Omental fat pad (tissue), 4 donors: ENCODE measurements around the gene ANXA4. TPM values are rescaled to one million over a fixed set of nuclear protein-coding genes. Genes with fewer than 3 reads are reported as not detected.

Experiments used
- ATAC-seq: fragments of 150-250 bp; one replicate; pipeline ENCODE4 v1.9.1; 2016; ENCODE audit warnings: mild to moderate bottlenecking, moderate library complexity; ENCODE audit not compliant: low FRiP score
- DNase-seq: peaks from one replicate; pipeline ENCODE4 v3.0.0-alpha.2; 2019; ENCODE audit warnings: low spot score
- CTCF ChIP-seq, 3 donors: fragments of 450-650 bp; IDR thresholded peaks; one replicate each; pipeline ENCODE4 v1.5.1; 2016 to 2017; ENCODE audit warnings: antibody characterized with exemption in 3 of 3, mild to moderate bottlenecking in 3 of 3, moderate library complexity in 2 of 3
- total RNA-seq, 4 donors: library from RNA; depleted of rRNA; stranded (reverse); fragments of >200 nt; gene quantifications; one replicate each; pipeline ENCODE4 v1.1.0, GENCODE V29; 2016

Gene ANXA4
- total RNA-seq, 4 donors from 2014 or later: 36.6 to 52.3 (median 40.7) TPM

- peak; percentile 51 for DNase-seq
- ATAC-seq: peak; percentile 60
- no peak for TF ChIP-seq CTCF (IDR thresholded peaks at IDR 0.05)
These were observed 732 bp upstream of the ANXA4 start for GRCh38 chr2:69741229-69741574.

- DNase-seq (no peak), ATAC-seq (peak; percentile 29)
- TF ChIP-seq CTCF (IDR thresholded peaks at IDR 0.05): no peak
These were observed 503 bp downstream of the ANXA4 start for GRCh38 chr2:69742322-69742952.

DNA sequence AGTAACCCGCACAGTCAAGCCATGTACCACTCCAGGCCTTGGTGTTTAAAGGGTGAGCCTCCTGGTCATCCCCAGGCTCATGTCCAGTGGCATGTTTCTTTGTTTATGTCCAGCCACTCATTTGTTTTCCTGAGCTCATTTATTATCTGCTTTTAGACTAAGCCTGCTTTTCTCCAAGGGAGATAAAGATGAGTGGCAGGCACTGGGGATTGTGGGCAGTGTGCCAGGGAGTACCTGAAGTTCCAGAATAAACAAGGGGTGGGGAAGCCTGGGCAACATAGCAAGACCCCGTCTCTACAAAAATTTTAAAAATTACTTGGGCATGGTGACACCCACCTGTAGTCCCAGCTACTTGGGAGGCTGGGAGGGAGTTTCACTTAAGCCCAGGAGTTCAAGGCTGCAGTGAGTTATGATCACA lies 1.9 kb downstream of the ANXA4 start:
- TF ChIP-seq CTCF (IDR thresholded peaks at IDR 0.05): no peak
- ATAC-seq: no peak
- no peak for DNase-seq

- ATAC-seq: no peak
- TF ChIP-seq CTCF (IDR thresholded peaks at IDR 0.05): no peak
- DNase-seq: no peak
These were observed 2.5 kb downstream of the ANXA4 start for GRCh38 chr2:69744456-69744855.

DNA sequence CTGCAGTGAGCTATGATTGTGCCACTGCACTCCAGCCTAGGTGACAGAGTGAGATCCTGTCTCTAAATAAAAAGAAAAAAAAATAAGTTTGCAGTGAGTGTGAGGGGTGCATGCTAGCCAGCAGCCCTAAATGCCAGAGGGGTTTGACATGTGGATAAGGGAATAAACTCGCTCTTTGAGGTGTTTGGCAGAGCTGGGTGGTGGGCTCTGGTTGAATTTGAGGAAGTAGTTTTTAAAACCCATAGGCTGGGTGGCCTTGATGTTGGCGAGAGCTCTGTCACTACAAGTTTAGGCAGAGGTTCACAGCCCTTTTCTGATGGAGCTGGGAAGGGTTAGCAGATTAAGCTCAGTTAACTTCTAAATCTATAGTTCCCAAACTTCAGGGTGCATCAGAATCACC lies 3.1 kb downstream of the ANXA4 start:
- TF ChIP-seq CTCF (IDR thresholded peaks at IDR 0.05): no peak
- no peak for DNase-seq
- ATAC-seq: no peak

DNA sequence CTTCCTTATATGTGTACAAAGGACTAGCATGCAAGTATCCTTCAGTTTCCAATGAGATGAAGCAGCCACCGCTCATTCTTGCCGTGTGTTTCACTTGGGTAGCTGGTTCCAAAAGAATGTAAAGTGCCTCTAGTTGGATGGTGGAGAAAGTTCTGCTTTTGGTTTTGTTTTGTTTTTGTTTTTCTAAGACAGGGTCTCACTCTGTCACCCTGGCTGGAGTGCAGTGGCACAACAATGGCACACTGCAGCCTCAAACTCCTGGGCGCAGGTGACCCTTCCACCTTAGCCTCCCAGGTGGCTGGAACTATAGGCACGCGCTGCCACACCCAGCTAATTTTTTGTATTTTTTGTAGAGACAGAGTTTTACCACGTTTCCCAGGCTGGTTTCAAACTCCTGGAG lies 8.3 kb downstream of the ANXA4 start:
- no peak for TF ChIP-seq CTCF (IDR thresholded peaks at IDR 0.05)
- no peak for DNase-seq
- no peak for ATAC-seq

DNA sequence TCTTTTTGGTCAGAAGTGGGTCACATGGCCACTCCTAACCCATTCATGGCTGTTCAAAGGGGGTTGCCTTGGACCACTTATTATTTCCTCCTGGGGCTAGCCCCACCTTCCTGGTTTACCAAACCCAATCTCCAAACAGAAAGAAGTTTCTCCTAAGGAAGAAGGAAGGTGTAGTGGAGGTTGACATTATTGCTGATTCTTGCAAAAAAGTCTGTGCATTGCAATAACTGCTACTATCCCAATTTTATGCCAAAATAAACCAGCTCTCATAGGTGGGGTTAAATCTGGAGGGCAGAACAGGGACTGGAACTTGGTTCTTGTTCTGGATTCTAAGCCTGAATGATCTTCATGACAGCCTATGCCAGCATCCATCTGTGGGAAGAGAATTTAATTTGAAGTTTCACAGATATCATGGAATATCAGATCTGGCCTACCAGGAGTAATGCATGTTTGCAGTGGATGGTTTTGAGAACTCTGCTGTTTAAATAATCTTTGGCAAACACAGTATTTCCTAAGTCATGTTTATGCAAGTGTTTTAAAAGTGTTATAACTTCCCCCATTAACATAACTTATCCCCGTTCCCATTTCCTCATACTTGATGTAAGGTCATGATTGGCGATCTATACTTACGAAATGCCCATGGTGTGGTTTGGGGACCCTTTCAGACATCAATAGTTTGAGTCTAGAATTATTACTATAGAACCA lies 11.9 kb downstream of the ANXA4 start:
- no peak for TF ChIP-seq CTCF (IDR thresholded peaks at IDR 0.05)
- DNase-seq (no peak), ATAC-seq (no peak)
